GM18505 (cell line): ENCODE measurements around the gene CLCN4.

Source experiments
- ATAC-seq: cut with Tn5 transposase; IDR thresholded peaks from one replicate; pipeline ENCODE4 v1.9.1; 2021; ENCODE audit not compliant: unreplicated experiment
- POLR2A ChIP-seq: IDR thresholded peaks from 4 replicates; pipeline ENCODE4 v1.6.1; 2011; ENCODE audit warnings: borderline replicate concordance; ENCODE audit not compliant: insufficient read depth, insufficient read length; ENCODE audit errors: extremely low read depth

CLCN4 gene

DNA sequence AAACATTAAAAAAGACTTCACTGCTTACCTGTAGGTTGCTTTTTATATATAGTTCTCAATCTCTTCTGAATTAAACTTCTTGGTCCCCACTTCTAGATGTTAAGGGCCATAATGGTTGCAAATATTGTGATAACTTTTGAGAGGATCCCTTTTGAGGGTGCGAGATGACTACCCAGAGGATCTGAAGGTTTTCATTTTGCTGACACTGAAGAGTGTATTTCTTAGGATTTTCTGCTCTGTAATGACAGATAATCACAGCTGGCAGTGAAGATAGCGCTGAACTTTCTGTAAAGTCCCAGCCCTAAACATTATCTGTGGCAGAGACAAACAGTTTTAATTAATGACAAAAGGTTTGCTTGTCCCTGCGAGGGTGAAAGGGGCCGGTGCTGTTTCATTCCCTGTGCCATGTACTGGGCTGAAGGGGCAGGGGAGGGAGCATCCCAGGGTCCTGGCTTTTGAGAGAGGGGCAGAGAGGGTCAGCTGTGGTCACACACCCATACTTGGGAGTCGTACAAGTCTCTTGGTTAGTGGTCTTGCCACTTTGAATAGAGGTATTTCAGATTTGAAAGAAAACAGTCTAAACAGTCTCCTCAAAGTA, 22.2 kb downstream of the CLCN4 start:
- ATAC-seq, result no peak
- TF ChIP-seq POLR2A, result no peak

DNA sequence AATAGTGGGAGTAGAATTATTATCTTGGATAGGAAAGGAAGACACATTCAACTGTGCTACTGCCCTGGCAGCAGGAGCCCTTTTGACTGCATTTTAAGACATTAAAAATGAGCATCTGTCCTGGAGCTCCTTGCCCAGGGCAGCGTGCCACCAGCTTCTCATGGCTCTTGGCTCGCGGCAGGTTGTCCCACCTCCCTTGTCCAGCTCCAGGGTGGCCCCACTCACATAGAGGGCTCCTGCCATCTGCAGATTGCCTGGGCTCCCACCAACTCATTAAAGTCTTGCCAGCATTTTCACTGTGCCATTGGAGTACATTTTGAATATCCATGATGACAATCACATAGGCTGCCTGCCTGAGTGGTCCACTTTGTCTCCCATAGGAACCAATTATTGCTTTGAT, 27.0 kb downstream of the CLCN4 start:
- no peak for ATAC-seq
- no peak for TF ChIP-seq POLR2A

- TF ChIP-seq POLR2A, result no peak
- ATAC-seq, result no peak
Measured at GRCh38 chrX:10184411-10184810, 27.6 kb downstream of the CLCN4 start.

- ATAC-seq, result no peak
- no peak for TF ChIP-seq POLR2A
Measured at GRCh38 chrX:10186355-10186754, 29.6 kb downstream of the CLCN4 start.

- TF ChIP-seq POLR2A, result no peak
- ATAC-seq, result no peak
Measured at GRCh38 chrX:10187421-10187820, 30.6 kb downstream of the CLCN4 start.

- TF ChIP-seq POLR2A, result no peak
- peak; percentile 76 for ATAC-seq
Measured at GRCh38 chrX:10189317-10190268, 32.8 kb downstream of the CLCN4 start.

GRCh38 chrX:10190367-10190766, 33.6 kb downstream of the CLCN4 start:
- TF ChIP-seq POLR2A, result no peak
- ATAC-seq, result peak; percentile 55

DNA sequence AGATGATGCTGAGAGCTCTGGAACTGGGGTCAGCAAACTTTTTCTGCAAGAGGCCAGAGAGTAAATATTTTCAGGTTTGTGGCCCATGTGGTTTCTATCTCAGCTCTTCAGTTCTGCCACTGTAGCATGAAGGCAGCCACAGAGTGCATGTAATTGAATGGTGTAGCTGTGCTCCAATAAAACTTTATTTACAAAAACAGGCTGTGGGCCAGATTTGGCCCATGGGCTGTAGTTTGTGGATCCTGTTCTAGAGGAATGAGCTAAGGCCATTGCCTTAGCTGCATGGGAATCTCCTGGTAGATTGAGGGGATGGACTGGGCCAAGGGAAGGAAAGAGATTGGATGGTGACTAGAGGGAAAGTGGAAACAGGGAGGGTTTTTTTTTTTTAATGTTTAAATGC, 36.8 kb downstream of the CLCN4 start:
- ATAC-seq, result no peak
- no peak for TF ChIP-seq POLR2A

DNA sequence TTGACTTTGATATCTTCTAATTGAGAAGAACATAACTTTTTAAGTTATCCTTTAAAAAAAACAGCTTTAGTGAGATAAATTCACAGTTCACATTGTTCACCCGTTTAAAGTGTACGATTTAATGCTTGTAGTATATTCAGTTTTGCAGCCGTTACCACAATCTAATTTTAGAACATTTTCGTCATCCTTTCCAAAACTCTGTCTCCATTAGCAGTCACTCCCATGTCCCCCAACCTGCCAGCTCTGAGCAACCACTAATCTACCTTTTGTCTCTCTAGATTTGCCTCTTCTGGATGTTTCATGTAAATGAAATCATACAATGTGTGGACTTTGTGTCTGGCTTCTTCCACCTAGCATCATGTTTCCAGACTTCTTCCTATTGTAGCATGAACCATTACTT, 38.6 kb downstream of the CLCN4 start:
- ATAC-seq, result no peak
- no peak for TF ChIP-seq POLR2A

DNA sequence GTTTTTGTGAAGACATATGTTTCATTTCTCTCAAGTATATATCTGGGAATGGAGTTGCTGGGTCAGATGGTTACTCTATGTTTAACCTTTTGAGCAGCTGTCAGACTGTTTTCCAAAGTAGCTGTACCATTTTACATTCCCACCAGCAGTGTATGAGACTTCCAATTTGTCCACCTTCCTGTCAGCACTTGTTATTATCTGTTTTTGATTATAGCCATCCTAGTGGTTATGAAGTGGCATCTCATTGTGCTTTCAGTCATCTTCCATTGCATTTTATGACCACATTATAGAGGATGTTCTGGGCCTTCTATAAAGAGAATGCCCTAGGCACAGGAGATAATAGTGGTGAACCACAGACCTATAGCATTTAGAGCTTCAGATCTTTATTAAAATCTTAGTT, 39.2 kb downstream of the CLCN4 start:
- ATAC-seq, result no peak
- no peak for TF ChIP-seq POLR2A

DNA sequence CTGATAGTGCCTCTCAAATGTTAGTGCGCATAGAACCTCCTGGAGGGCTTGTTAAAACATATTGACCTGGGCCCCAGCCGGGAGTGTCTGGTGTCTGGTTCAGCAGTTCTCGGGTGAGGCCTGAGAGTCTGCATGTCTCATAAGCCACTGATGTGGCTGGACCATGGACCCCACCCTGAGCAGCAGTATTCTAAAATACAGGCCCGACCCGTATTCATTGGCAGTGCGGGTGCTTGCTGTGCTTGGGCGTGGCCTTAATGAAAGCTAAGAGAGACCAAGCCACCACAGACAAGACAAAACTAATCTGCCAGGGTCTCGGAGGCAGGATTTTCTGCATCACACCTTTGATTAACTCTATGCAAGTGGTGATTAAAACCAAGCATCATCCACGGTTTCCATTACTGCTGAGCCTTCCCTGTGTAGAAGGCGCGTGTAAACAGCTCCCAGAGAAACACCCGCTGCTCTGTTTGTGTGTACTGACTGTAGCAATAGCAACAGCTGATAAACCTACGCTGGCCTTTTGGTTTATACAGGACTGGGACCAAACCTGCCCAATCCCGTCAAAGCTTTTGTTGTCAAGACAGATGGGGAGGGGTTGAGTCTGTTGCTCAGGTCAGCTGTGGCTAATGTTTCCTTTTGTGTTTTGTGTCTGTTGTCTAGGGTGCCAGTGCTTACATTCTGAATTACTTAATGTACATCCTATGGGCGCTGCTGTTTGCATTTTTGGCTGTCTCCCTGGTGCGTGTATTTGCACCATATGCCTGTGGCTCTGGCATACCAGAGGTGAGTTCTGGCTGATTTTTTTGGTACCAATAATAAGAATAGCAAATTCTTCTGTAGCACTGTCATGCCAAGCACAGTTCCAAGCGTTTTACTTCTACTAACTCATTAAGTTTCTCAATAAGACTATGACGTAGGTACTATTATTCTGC, 40.8 kb downstream of the CLCN4 start:
- no peak for TF ChIP-seq POLR2A
- ATAC-seq, result no peak

DNA sequence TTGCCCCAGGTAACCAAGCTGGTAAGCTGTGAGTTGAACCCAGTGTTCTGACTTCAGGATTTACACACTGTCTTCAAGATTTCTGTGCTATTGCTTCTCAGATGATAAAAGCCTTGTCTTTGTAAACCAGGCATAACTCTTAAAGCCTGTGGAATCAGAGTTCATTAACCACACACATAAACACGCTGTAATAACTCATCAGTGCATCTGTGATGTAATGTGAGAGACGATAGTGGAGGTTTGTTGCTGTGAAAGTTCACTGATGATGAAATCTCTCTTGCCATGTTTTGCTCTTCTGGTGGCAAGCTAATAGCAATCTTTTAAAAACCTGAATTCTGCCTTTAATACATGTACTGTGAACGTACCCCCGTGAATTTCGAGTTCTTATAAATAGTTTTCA, 41.5 kb downstream of the CLCN4 start:
- no peak for ATAC-seq

DNA sequence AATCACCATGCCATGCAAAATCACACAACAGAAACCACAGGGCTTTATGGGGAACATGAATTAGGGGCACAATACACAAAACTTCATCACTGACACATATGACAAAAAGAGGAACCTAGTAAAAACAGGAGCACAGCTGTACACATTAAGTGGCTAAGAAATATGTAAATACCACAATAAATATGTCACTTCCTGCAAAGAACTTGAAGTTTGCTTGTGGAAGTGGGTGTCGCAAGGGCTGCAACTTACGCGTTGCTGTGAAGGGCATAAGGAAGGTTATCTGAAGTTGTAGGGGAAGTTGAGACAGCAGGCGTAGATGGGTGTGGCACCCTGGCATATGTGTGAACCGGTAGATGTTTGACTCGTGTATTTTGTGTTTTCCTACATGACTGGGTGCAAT, 42.4 kb downstream of the CLCN4 start:
- peak; percentile 90 for ATAC-seq

More for the DNA sequence above, 41.5 kb downstream of the CLCN4 start:
- no peak for TF ChIP-seq POLR2A

More for the DNA sequence above, 42.4 kb downstream of the CLCN4 start:
- TF ChIP-seq POLR2A, result no peak
